MCF 10A (cell line): ENCODE results near the gene MXD3. TPM values are rescaled to one million over a fixed set of nuclear protein-coding genes. Genes with fewer than 3 reads are reported as not detected.

Experiments
- BruUV-seq: library from RNA; stranded (reverse); fragments of 400-500 nt; replicated peaks from 2 replicates; lab custom pipeline; 2021; lab: Mats Ljungman, UMichigan
- CTCF ChIA-PET: fragments of 300-600 bp; sonication (Branson Sonifier 250); formaldehyde crosslinking; extraction: SDS; loops from one replicate; lab custom pipeline; 2021; ENCODE audit warnings: antibody characterized with exemption, inconsistent platforms; lab: Yijun Ruan, JAX
- POLR2A ChIA-PET: fragments of 300-600, 350-650 bp; sonication (Branson Sonifier 250); formaldehyde crosslinking; extraction: SDS; loops from one replicate; lab custom pipeline; 2020; ENCODE audit warnings: antibody characterized with exemption, inconsistent platforms; lab: Yijun Ruan, JAX
- DNase-seq: peaks from one replicate; pipeline ENCODE4 v3.0.0-alpha.2; 2018; ENCODE audit not compliant: unreplicated experiment
- H3K27ac Mint-ChIP-seq: one replicate; pipeline ENCODE4 v1.8.0; 2022; ENCODE audit warnings: mild to moderate bottlenecking, low read depth, mixed read lengths; ENCODE audit not compliant: unreplicated experiment
- H3K27me3 Mint-ChIP-seq: one replicate; pipeline ENCODE4 v1.8.0; 2022; ENCODE audit warnings: mixed read lengths; ENCODE audit not compliant: insufficient read depth, unreplicated experiment
- H3K36me3 Mint-ChIP-seq: one replicate; pipeline ENCODE4 v1.8.0; 2022; ENCODE audit warnings: mild to moderate bottlenecking, moderate library complexity, mixed read lengths; ENCODE audit not compliant: insufficient read depth, unreplicated experiment
- H3K4me1 Mint-ChIP-seq: one replicate; pipeline ENCODE4 v1.8.0; 2022; ENCODE audit warnings: mixed read lengths; ENCODE audit not compliant: insufficient read depth, unreplicated experiment
- H3K4me3 Mint-ChIP-seq: one replicate; pipeline ENCODE4 v1.8.0; 2022; ENCODE audit warnings: mild to moderate bottlenecking, moderate library complexity, mixed read lengths; ENCODE audit not compliant: unreplicated experiment
- H3K9me3 Mint-ChIP-seq: one replicate; pipeline ENCODE4 v1.8.0; 2022; ENCODE audit warnings: mixed read lengths; ENCODE audit not compliant: unreplicated experiment
- CTCF ChIP-seq: fragments of 200-600 bp; IDR thresholded peaks from one replicate; pipeline ENCODE4 v1.8.0; 2022; ENCODE audit warnings: antibody characterized with exemption, mild to moderate bottlenecking; ENCODE audit not compliant: unreplicated experiment
- intact Hi-C: fragments of 100-400 bp; cut with micrococcal nuclease; formaldehyde crosslinking; loops from 2 replicates; pipeline ENCODE4 v1.14.1; 2022
- total RNA-seq: library from RNA; stranded (reverse); gene quantifications from 2 replicates; pipeline ENCODE4 v1.2.3, GENCODE V29; 2022

MXD3 gene
- total RNA-seq, 1 experiment from 2014 or later: 13.2 TPM

GRCh38 chr5:177311392-177311722 is 341 bp downstream of the MXD3 start:
- DNase-seq: no peak
- H3K9me3 Mint-ChIP-seq: no peaks in the 10 kb centered on the region
- H3K4me1 Mint-ChIP-seq: peaks cover 35% of the 10 kb centered on the region
- peaks cover 27% of the 10 kb centered on the region for H3K36me3 Mint-ChIP-seq
- peak overlapping the region; percentile 66 for H3K4me3 Mint-ChIP-seq
- no peak overlapping the region for H3K27ac Mint-ChIP-seq
- no TSS peak for BruUV-seq
- no peak for TF ChIP-seq CTCF
- no peaks in the 10 kb centered on the region for H3K27me3 Mint-ChIP-seq
- ChIA-PET CTCF (interaction anchor here (0.6 to 5.8 kb wide), 8 partner anchors 8 to 347 kb away, joined by 3 to 52 read pairs (median 15); no protein-coding TSS in a partner anchor), POLR2A (interaction anchor here (1.2 to 2.8 kb wide), 5 partner anchors 9 to 185 kb away, joined by 4 to 23 read pairs (median 8); partner anchors contain the start of genes PDLIM7, PRELID1 and RAB24)
- intact Hi-C loops: no loop called here

DNA sequence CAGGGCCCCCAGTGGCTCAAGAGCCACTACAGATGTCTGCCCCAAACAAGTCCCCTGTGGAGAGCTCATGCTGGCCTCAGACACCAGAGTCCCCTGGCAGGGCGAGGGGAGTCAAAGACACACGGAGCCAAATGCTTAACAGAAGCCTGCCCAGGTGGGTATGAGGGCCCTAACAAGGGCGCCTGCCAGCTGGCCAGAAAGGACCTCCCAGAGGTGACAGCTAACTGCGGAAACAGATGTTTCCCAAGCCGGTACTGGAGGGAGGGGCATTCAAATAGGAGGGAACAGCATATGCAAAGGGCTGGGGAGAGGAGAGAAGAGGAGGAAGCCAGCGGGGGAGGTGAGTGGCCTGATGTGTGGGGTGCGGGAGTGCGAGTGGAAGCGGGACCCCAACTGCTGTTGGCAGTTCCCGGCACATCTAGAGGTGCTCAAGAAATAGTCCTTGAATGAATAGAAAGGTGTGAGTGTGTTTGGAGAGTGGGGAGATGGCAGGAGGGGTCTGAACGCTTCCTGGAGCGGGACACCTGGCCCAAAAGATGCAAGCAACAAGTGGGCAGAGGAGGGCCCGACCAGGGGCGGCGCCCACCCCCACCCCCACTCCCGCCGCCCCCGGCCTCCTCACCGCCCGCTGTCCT is 824 bp downstream of the MXD3 start:
- POLR2A ChIA-PET: interaction anchor here (0.8 to 2.8 kb wide), 9 partner anchors 9 to 186 kb away, joined by 3 to 23 read pairs (median 5); partner anchors contain the start of genes GRK6, LMAN2, PDLIM7 and PRELID1
- intact Hi-C loops: no loop called here
- peak; percentile 36 for DNase-seq
- no peaks in the 10 kb centered on the region for H3K27me3 Mint-ChIP-seq
- peaks cover 28% of the 10 kb centered on the region for H3K36me3 Mint-ChIP-seq
- no peak for TF ChIP-seq CTCF
- H3K4me1 Mint-ChIP-seq: peaks cover 40% of the 10 kb centered on the region
- CTCF ChIA-PET: interaction anchor here (0.6 to 5.8 kb wide), 25 partner anchors 8 to 859 kb away, joined by 3 to 52 read pairs (median 9); partner anchors contain the start of gene PDLIM7
- peak overlapping the region; percentile 66 for H3K4me3 Mint-ChIP-seq
- H3K9me3 Mint-ChIP-seq: no peaks in the 10 kb centered on the region
- BruUV-seq: no TSS peak
- no peak overlapping the region for H3K27ac Mint-ChIP-seq

- DNase-seq: no peak
- intact Hi-C loops: no loop called here
- no peak overlapping the region for H3K4me3 Mint-ChIP-seq
- no TSS peak for BruUV-seq
- ChIA-PET CTCF (interaction anchor here (0.6 to 5.8 kb wide), 48 partner anchors 9 to 858 kb away, joined by 3 to 52 read pairs (median 6); partner anchors contain the start of gene PDLIM7), POLR2A (interaction anchor here (0.8 to 2.4 kb wide), 10 partner anchors 9 to 282 kb away, joined by 3 to 11 read pairs (median 5); partner anchors contain the start of genes GRK6, LMAN2, PDLIM7 and TMED9)
- H3K27ac Mint-ChIP-seq: no peak overlapping the region
- H3K4me1 Mint-ChIP-seq: peaks cover 42% of the 10 kb centered on the region
- no peak for TF ChIP-seq CTCF
- H3K9me3 Mint-ChIP-seq: no peaks in the 10 kb centered on the region
- no peaks in the 10 kb centered on the region for H3K27me3 Mint-ChIP-seq
- peaks cover 33% of the 10 kb centered on the region for H3K36me3 Mint-ChIP-seq
These were observed 1.4 kb downstream of the MXD3 start for GRCh38 chr5:177310332-177310731.
